Caki2 (cell line): Measurements from ENCODE around the gene CFAP410. TPM values are rescaled to one million over a fixed set of nuclear protein-coding genes. Genes with fewer than 3 reads are reported as not detected.
A peak's percentile ranks its signal among the peaks of the same experiment; 100 is the strongest.
"Not testable (repeated sequence)": the region's sequence is repeated elsewhere in the genome, so short reads cannot be mapped to it uniquely, and the experiment has no call there.

Source experiments
- DNase-seq: peaks from one replicate; pipeline ENCODE4 v3.0.0-alpha.2; 2015; ENCODE audit warnings: low read depth
- in situ Hi-C: cut with HindIII; loops from 2 replicates; pipeline ENCODE4 v1.10.0; 2016; ENCODE audit warnings: low sequenced_read_pairs, low pct_unique_long_range_greater_than_20kb, mixed read lengths
- total RNA-seq: library from RNA; depleted of rRNA; stranded (reverse); fragments of >200 nt; shearing (Covaris generic); gene quantifications from 2 replicates; pipeline ENCODE4 v1.2.3, GENCODE V29; 2014; ENCODE audit warnings: low replicate concordance

Gene CFAP410
- total RNA-seq, 1 experiment from 2014 or later = 25.6 TPM

DNA sequence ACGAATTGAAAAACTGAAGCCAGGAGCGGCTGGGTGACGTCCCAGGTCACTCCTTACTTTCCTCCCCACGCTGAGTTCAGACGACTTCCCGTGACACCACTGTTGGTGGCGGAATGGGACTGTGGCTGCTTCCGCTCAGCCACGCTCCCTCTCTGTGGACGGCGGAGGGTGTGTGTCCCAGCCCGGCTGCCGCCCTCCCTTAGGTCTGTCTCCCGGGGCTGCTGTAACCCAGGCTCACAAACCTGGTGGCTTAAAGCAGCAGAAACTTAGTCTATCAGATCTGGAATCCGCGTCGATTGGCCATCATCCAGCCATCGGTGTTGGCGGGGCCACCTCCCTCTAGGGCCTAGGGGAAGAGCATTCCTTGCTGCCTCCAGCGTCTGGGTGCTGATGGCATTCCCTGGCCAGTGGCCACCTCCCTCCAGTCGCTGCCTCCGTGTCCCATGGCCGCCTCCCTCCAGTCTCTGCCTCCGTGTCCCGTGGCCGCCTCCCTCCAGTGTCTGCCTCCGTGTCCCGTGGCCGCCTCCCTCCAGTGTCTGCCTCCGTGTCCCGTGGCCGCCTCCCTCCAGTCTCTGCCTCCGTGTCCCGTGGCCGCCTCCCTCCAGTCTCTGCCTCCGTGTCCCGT, 31.7 kb upstream of the CFAP410 start:
- no peak for DNase-seq
- in situ Hi-C loops = no loop called here

DNA sequence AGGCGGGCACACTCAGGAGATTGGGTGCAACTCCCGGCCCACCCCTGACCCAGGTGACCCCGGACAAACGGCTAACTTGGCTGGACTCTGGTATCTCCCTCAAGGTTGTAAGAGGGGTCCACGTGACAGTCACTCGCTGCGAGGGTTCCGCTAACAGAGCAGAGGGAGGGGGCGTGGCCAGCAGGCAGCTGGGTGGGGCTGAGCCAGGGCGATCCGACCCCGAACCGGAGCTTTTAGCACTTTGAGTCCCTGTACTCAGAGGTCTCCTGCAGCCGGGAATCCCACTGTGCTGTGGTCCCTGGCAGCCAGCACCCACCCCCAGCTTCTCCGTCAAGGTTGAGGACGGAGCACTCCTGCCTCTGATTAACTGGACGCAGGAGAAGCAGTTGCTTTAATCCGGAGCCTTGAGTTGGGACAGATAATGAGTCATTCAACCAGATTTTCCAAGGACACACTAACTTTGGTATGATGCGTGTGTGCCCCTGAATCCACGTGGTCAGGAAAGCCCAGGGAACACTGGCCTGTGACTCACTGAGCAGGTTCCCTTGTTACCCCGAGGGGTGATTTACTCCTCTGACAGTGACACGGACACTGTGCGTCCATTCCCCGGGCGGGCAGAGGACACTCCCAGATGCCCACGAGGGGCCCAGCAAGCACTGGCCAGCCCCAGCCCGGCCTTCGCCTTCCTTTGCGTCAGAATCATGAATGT, 31.0 kb upstream of the CFAP410 start:
- DNase-seq = peak; percentile 46
- in situ Hi-C loops = no loop called here

DNA sequence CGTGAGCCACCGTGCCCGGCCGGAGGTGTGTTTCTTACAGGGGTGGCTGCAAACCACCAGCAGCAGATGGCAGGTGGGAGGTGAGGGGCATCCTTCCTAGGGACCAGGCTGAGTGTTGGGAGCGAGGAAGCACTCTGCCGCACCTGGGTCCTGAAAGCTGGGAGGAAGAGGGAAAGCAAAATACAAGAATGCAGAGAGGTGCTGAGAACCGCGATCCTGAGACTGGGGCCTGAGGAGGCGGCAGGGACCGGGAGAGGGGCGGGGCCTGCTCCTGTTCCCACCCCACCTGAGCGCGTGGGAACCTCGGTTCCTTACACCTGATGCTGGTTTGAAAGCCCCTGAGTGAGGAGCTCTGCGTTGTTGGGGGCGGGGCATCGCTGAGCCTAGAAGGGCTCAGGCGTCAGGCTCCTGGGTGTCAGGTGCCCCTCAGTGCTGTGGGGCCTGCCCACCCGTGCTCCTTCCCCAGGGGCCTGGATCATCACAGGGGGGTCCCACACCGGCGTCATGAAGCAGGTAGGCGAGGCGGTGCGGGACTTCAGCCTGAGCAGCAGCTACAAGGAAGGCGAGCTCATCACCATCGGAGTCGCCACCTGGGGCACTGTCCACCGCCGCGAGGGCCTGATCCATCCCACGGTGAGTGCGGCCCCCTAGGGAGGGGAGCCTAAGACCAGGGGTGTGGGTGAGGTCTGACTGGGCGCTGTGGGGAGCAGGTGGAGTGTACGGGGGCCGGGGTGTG, 29.7 kb upstream of the CFAP410 start:
- DNase-seq = no peak
- in situ Hi-C loops = no loop called here

DNA sequence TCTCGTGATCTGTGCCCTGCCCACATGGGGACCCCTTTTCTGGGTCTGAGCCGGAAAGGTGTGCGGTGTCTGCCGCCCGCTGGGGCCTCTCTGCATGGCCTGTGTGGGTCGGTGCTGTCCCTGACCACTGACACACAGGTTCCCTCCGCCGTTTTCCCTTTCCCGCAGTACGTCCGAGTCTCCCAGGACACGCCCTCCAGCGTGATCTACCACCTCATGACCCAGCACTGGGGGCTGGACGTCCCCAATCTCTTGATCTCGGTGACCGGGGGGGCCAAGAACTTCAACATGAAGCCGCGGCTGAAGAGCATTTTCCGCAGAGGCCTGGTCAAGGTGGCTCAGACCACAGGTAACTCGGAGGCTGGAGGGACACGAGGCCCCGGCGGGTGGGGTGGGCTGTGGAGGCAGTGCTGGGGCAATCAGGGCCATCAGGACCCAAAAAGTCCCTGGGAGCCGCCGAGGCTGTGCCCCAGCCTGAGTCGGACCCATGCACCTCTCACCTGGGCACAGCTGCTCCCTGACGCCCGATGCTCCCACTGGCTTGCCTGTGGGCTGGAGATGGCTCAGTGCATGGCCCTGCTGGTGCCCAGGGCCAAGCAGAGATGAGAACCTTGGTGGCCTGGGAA, 27.5 kb upstream of the CFAP410 start:
- no peak for DNase-seq
- in situ Hi-C loops = no loop called here

DNA sequence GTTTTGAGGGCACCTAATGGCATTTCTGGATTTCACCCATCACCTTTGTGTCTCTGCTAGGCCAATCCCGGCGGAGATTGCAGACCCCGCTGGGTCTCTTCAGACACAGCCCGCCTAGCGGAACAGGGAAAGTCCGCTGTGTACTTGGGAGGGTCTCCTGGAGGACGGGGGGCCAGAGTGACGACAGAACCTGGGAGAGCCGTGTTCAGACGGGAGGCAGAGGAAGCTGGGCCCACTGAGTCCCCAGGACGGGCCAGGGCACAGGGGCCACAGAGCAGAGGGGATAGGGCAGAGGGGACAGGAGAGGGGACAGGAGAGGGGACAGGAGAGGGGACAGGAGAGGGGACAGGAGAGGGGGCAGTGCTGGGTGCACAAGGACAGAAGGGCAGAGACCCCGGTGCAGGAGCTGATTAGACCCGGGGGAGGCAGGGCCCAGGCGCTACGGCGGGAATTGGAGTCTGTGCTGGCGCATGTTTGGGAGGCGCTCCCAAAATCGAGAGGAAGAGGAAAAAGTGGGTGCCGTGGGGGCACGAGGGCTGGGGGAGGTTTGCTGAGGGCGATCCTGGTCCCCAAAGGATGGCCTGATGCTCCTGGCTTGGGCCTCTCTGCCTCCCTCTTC, 26.9 kb upstream of the CFAP410 start:
- in situ Hi-C loops = no loop called here

DNA sequence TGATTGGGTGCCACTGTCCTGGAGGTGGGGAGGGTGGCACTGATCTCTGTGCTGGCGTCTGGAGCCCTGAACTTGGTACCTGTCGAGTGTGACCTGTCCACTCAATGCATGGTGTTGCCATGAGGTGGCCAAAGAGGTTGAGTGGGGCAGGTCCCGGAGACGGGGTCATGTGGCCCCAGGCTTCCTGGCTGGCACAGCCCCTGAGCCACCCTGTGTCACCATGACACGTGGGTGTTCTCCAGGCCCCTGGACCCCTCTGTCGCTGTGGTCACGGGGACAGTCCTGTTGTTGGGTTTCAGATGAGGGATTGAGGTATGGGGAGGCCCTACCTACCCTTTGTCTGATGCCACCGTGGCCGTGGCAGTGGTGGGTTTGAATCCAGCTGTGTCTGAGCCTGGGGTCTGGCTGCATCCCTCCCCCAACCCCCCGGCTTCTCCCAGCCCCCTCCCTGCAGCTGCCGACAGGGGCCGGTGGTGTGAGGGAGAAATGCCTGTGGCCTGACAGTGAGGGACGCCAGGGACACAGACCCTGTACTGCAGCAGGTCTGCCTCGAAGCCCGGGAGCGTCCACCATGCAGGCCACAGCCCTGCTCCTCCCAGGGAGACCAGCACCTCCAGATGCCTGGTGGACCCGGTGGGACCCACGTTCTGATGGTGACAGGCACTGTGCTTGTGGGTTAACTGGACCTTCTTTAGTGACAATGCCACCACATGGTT, 26.2 kb upstream of the CFAP410 start:
- DNase-seq = no peak
- in situ Hi-C loops = no loop called here

More for the DNA sequence above, 26.9 kb upstream of the CFAP410 start:
- DNase-seq = no peak

DNA sequence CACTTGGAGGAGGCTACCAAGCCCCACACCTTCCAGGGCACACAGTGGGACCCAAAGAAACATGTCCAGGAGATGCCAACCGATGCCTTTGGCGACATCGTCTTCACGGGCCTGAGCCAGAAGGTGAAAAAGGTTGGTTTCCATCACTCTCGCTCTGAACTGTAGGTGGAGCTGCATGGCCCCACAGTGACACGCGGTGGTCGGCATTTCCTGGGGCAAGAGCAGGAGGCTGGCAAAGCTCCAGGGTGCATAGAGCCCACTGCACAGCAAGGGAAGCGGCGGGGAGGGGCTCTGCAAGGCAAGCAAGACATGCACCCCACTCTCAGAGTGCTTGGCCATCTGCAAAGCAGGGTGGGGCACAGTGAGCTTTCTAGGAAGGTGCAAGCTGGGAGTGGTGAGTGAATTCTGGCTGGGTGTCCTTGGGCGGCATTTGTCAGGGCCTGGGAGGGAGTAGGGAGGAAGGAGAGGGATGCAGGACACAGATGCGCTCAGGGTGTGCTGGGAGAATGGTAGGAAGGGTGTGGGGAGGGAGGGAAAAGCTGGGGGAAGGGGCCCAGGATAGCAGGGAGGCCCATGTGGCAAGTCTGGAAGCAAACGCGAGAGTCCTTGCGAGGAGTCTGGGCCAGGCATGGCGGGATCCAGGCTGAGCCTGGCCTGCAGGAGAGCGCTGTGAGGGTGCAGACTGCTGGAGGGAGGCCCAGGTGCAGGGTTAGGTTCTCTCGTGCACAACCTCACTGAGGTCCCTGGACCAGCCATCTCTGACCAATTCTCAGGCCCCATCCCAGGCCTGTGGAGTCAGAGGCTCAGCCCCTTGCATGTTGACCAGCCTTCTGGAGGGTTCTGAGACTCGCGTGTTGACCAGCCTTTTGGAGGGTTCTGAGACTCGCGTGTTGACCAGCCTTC, 25.2 kb upstream of the CFAP410 start:
- in situ Hi-C loops = no loop called here
- DNase-seq = no peak

DNA sequence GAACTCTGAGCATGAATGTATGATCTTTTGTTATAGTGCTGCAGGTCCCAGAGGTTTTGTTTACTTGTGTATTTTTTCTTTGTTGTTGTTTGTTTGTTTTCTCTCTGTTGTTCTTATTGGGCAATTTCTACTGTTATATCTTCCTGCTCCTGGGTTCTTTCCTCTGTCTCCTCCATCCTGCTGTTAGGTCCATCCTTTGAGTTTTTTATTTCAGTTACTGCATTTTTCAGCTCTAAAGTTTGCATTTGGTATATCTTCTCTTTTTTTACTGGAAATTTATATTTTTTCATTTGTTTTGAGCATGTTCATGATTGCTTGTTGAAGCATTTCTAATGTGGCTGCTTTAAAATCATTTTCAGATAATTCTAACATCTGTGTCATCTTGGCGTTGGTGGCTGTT, 24.1 kb upstream of the CFAP410 start:
- DNase-seq = no peak
- in situ Hi-C loops = no loop called here

DNA sequence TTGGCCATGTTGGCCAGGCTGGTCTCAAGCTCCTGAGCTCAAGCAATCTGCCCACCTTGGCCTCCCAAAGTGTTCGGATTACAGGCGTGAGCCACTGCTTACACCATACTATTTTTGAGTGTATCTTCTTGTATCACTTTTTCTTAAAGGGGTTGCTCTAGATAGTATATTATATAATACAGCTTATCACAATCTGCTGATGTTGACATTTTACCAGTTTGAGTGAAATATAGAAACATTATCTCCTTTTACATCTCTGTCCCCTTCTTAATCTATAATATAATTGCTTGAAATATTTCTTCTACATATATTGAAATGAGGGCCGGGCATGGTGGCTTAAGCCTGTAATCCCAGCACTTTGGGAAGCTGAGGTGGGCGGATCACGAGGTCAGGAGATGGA, 22.7 kb upstream of the CFAP410 start:
- DNase-seq, in situ Hi-C loops: not testable (repeated sequence)

DNA sequence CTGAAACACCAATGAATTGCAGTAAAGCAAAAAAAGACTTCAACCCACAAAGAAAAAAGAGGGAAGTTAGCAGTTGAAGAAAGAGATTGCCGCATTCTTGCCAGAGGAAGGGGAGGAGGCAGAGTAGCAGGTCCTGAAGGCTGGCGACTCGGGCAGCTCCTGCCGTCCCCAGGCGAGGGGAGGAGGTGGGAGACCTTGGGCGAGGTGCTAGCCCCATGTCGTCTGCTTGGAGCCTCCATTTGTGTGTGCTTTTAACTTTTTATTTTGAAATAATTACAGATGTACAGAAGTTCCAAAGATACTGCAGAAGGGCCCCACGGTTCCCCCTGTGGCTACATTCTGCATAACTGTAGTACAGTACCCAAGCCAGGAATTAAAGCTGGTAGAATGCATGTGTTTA, 21.0 kb upstream of the CFAP410 start:
- no peak for DNase-seq
- in situ Hi-C loops = no loop called here

DNA sequence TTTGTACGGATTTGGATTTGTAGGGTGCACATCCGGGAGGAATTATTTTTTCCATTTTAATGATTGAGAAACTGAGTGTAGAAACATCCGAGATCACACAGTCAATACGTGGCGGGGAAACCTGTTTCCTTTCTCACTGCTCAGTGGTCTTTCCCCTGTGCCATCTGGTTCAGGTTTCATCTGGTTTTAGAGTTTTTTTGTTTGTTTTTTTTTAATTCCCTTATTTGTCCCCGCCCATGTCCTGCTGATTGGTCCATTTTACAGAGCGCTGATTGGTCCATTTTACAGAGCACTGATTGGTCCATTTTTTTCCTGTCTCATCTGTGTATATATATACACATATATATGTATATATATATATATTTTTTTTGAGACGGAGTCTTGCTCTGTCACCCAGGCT, 20.2 kb upstream of the CFAP410 start:
- in situ Hi-C loops = no loop called here
- DNase-seq = no peak

DNA sequence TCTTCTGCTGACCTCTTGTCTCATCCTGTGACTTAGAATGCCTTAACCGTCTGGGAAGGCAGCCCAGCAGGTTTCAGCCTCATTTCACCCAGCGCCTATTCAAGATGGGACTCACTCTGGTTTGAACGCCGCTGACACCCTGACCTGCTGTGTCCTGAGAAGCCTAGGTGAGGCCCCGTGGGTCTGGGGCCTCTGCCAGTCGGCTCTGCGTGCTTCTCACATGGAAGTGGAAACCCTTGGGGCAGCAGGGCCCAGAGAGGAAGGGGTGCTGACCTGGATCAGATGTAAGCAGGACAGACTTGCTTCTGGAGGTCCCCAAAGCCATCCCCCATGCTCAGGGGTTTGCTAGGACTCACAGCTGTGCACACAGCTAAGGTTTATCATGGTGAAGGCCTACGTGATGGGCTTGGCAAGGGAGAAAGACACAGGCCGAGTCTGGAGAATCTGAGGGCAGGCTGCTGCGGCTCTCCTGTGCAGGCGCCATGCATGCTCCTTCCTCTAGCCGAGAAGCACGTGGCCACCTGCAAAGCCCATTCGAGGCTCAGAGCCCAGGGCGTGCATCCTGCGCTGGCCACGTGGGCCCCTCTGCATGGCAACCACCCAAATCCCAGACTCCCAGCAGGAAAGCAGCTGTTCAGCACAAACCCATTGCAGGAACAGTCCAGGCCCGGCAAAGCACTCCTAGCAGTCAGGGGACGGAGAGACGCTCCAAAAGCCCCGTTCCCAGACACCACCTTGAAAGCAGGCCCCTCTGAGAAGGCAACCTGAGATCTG, 18.1 kb upstream of the CFAP410 start:
- in situ Hi-C loops = no loop called here
- no peak for DNase-seq

DNA sequence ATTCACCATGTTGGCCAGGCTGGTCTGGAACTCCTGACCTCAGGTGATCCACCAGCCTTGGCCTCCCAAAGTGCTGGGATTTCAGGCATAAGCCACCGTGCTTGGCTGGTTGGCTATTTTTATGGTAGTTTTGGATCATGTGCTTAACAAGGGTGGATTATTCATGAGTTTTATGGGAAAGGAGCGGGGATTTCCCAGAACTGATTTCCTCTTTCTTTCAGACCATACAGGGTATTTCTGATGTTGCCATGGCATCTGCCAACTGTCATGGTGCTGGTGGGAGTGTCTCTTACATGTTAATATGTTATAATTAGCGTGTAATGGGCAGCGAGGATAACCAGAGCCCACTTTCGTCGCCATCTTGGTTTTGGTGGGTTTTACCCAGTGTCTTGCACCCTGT, 17.4 kb upstream of the CFAP410 start:
- in situ Hi-C loops = no loop called here
- DNase-seq = peak; percentile 21

DNA sequence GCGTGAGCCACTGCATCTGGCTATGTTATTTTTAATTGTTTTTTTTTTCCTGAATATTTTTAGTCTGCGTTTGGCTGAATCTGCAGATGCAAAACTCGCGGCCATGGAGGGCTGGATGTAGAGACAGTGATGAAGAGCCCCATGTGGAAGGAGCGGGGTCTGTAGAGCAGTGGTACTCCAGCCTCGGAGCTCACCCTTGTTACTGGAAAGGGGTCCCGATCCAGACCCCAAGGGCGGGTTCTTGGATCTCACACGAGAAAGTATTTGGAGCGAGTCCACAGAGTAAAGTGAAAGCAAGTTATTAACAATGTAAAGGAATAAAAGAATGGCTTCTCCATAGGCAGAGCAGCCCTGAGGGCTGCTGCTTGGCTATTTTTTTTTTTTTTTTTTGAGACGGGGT, 17.0 kb upstream of the CFAP410 start:
- no peak for DNase-seq
- in situ Hi-C loops = no loop called here

DNA sequence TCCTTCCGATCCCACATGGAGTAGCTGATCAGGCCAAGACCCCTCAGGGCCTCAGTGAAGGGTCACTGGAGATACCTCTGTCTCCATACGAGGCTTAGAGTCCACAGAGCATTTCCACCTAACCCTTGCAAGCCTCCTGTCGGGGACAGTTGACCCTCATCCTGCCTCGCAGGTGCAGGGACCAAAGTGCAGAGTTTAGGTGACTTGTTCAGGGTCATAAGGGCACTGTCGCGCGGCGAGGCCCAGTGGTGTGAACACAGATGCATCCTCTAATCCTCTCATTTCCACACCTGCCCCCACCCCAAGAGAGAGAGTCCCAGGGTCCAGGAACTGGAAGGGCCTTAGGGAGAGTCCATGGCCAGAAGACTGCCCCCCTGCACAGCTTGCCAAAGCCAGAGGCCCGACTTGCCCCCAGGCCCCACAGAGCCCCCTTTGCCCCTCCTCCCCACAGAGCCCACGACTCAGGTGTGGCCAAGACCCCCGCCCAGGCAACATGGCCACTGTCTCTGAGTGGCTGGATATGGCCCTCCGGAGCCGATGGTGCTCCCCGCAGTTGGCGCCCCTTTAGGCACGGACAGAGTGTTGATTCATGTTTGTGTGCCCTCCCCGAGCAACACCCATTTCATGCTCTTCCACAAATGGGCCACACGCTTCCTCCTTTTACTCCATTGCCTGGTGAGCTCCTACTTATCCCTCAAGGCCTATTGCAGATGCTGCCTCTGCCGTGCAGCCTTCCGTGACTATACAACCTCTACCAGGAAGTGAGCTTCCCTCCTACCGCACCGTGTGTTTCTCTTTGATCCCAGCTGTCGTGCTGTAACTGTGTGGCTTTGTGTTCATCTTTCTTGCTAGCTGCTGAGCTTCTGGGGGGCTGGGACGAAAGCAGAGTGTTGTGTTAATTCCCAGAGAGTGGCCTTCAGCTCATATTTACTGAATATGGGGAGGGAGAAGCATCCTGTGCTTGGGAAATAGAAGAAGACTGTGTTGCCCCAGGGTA, 15.9 kb upstream of the CFAP410 start:
- no peak for DNase-seq
- in situ Hi-C loops = no loop called here
